COLO829 (cell line): Measurements from ENCODE around the gene OPA1.
A peak's percentile ranks its signal among the peaks of the same experiment; 100 is the strongest.

Experiments
- DNase-seq: peaks from one replicate; pipeline ENCODE4 v3.0.0; 2012; ENCODE audit warnings: low spot score

The OPA1 gene

GRCh38 chr3:193655831-193656433 lies 62.9 kb downstream of the OPA1 start:
- DNase-seq: no peak

- no peak for DNase-seq
Observed at GRCh38 chr3:193656445-193656844, 63.4 kb downstream of the OPA1 start.

GRCh38 chr3:193656878-193657282 lies 63.9 kb downstream of the OPA1 start:
- DNase-seq: no peak

- no peak for DNase-seq
Observed at GRCh38 chr3:193660171-193660570, 67.2 kb downstream of the OPA1 start.

- DNase-seq: no peak
Observed at GRCh38 chr3:193660698-193661411, 67.8 kb downstream of the OPA1 start.

GRCh38 chr3:193662757-193663322 lies 69.8 kb downstream of the OPA1 start:
- no peak for DNase-seq

GRCh38 chr3:193665370-193665989 lies 72.5 kb downstream of the OPA1 start:
- DNase-seq: peak; percentile 20

- DNase-seq: peak; percentile 7
Observed at GRCh38 chr3:193673845-193674244, 80.8 kb downstream of the OPA1 start.

GRCh38 chr3:193674714-193675113 lies 81.7 kb downstream of the OPA1 start:
- no peak for DNase-seq

- DNase-seq: no peak
Observed at GRCh38 chr3:193677734-193678133, 84.7 kb downstream of the OPA1 start.

- DNase-seq: peak; percentile 85
Observed at GRCh38 chr3:193680220-193680619, 87.2 kb downstream of the OPA1 start.

- DNase-seq: no peak
Observed at GRCh38 chr3:193681631-193682030, 88.6 kb downstream of the OPA1 start.

GRCh38 chr3:193686665-193687483 lies 93.9 kb downstream of the OPA1 start:
- DNase-seq: no peak

- no peak for DNase-seq
Observed at GRCh38 chr3:193688834-193689714, 96.1 kb downstream of the OPA1 start.

- DNase-seq: no peak
Observed at GRCh38 chr3:193693774-193694173, 100.8 kb downstream of the OPA1 start.

GRCh38 chr3:193701953-193702635 lies 109.1 kb downstream of the OPA1 start:
- no peak for DNase-seq

GRCh38 chr3:193702967-193703366 lies 110.0 kb downstream of the OPA1 start:
- no peak for DNase-seq

- no peak for DNase-seq
Observed at GRCh38 chr3:193704431-193704830, 111.4 kb downstream of the OPA1 start.

GRCh38 chr3:193708270-193708669 lies 115.3 kb downstream of the OPA1 start:
- no peak for DNase-seq
